ENCODE results near the gene BCL2.

BCL2 gene

DNA sequence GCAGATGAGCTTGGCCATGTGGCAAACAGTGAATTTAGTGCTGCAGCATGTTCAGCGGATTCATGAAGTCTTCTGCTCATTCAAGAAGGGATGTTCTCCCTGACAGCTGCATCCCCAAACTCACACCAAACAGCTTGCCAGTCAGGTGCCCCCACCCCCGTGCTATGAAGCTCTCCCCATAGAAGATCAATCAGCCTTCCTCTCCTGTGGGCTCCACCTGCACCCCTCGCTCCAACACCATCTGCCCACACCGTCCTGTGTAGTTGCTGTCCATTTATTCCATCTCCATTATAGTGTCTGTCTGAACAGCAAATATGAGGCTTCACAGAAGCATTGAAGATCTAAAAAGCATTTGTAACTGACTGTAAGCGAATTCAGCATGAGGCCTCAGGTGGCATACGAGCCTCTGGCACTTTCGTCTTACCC is 218.9 kb downstream of the BCL2 start:
- TF ChIP-seq TAF1 (IDR thresholded peaks at IDR 0.05; ENCODE audit: low read depth), result no peak
- TF ChIP-seq TEAD4 (IDR thresholded peaks at IDR 0.05), result no peak
- TF ChIP-seq CREB1 (IDR thresholded peaks at IDR 0.05; ENCODE audit: low read depth), result no peak
- TF ChIP-seq, protein P1, sequence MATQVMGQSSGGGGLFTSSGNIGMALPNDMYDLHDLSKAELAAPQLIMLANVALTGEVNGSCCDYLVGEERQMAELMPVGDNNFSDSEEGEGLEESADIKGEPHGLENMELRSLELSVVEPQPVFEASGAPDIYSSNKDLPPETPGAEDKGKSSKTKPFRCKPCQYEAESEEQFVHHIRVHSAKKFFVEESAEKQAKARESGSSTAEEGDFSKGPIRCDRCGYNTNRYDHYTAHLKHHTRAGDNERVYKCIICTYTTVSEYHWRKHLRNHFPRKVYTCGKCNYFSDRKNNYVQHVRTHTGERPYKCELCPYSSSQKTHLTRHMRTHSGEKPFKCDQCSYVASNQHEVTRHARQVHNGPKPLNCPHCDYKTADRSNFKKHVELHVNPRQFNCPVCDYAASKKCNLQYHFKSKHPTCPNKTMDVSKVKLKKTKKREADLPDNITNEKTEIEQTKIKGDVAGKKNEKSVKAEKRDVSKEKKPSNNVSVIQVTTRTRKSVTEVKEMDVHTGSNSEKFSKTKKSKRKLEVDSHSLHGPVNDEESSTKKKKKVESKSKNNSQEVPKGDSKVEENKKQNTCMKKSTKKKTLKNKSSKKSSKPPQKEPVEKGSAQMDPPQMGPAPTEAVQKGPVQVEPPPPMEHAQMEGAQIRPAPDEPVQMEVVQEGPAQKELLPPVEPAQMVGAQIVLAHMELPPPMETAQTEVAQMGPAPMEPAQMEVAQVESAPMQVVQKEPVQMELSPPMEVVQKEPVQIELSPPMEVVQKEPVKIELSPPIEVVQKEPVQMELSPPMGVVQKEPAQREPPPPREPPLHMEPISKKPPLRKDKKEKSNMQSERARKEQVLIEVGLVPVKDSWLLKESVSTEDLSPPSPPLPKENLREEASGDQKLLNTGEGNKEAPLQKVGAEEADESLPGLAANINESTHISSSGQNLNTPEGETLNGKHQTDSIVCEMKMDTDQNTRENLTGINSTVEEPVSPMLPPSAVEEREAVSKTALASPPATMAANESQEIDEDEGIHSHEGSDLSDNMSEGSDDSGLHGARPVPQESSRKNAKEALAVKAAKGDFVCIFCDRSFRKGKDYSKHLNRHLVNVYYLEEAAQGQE (IDR thresholded peaks at IDR 0.05; ENCODE audit: low read depth), result no peak
- no peak for TF ChIP-seq ZBTB7A (IDR thresholded peaks at IDR 0.05; ENCODE audit: low read depth)
- TF ChIP-seq RAD21 (IDR thresholded peaks at IDR 0.05; ENCODE audit: low read depth), result no peak
- no peak for TF ChIP-seq CEBPB (IDR thresholded peaks at IDR 0.05)
- TF ChIP-seq TCF12 (IDR thresholded peaks at IDR 0.05; ENCODE audit: low read depth), result no peak
- TF ChIP-seq FOXM1 (IDR thresholded peaks at IDR 0.05; ENCODE audit: borderline replicate concordance, low read depth), result no peak
- TF ChIP-seq, protein P2, sequence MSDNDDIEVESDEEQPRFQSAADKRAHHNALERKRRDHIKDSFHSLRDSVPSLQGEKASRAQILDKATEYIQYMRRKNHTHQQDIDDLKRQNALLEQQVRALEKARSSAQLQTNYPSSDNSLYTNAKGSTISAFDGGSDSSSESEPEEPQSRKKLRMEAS (IDR thresholded peaks at IDR 0.05), result no peak
- no peak for TF ChIP-seq YY1 (IDR thresholded peaks at IDR 0.05; ENCODE audit: low read depth)
- TF ChIP-seq, protein P3, sequence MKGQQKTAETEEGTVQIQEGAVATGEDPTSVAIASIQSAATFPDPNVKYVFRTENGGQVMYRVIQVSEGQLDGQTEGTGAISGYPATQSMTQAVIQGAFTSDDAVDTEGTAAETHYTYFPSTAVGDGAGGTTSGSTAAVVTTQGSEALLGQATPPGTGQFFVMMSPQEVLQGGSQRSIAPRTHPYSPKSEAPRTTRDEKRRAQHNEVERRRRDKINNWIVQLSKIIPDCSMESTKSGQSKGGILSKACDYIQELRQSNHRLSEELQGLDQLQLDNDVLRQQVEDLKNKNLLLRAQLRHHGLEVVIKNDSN (IDR thresholded peaks at IDR 0.05), result no peak
- no peak for TF ChIP-seq EGR1 (IDR thresholded peaks at IDR 0.05)
- TF ChIP-seq NFIC (IDR thresholded peaks at IDR 0.05), result no peak
- TF ChIP-seq EP300 (IDR thresholded peaks at IDR 0.05; ENCODE audit: borderline replicate concordance), result no peak

DNA sequence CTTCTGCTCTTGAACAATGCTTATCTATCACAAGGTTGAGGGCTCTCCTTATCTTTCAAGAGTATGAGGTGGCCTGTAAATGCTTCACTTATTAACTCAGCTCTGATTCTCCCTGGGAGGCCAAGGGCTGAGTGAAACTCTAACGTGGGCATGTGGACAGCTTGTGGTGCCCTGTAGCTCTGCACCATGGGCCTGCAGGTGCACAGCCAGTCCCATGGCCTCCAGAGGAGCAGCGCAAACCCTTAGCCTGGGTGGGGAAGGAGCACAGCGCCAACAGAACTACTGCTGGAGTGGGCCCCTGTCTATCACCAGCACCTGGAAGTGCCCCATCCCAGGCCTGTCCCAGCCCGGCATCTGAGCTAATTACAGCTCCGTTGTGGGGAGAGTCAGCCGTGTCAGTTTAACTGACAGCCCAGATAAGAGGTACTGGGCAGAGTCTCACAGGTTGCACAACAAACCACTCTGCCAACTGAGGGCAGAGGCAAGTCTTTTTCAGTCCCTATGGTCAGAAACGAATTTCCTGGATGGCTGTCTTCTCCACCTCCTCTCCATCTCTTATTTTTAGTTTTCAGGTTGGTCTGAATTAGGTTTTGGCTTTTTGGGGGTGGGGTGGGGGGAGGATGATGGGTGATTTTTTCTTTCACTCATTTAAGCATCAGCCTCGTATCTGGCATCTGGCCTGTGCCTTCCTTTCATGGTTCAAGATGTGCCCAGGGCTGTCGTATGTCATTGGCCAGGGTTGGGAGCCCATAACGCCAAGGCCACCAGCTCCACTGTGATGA is 219.5 kb downstream of the BCL2 start:
- TF ChIP-seq RAD21 (IDR thresholded peaks at IDR 0.05; ENCODE audit: low read depth) (no peak), NFIC (IDR thresholded peaks at IDR 0.05) (no peak), TCF12 (IDR thresholded peaks at IDR 0.05; ENCODE audit: low read depth) (no peak), ZBTB7A (IDR thresholded peaks at IDR 0.05; ENCODE audit: low read depth) (no peak), TEAD4 (IDR thresholded peaks at IDR 0.05) (no peak), EGR1 (IDR thresholded peaks at IDR 0.05) (no peak), FOXM1 (IDR thresholded peaks at IDR 0.05; ENCODE audit: borderline replicate concordance, low read depth) (no peak), TAF1 (IDR thresholded peaks at IDR 0.05; ENCODE audit: low read depth) (no peak), YY1 (IDR thresholded peaks at IDR 0.05; ENCODE audit: low read depth) (no peak), CREB1 (IDR thresholded peaks at IDR 0.05; ENCODE audit: low read depth) (no peak), CEBPB (IDR thresholded peaks at IDR 0.05) (no peak), EP300 (IDR thresholded peaks at IDR 0.05; ENCODE audit: borderline replicate concordance) (no peak)
- TF ChIP-seq, protein P2 (IDR thresholded peaks at IDR 0.05), result no peak
- TF ChIP-seq, protein P3 (IDR thresholded peaks at IDR 0.05), result no peak
- TF ChIP-seq, protein P1 (IDR thresholded peaks at IDR 0.05; ENCODE audit: low read depth), result no peak

DNA sequence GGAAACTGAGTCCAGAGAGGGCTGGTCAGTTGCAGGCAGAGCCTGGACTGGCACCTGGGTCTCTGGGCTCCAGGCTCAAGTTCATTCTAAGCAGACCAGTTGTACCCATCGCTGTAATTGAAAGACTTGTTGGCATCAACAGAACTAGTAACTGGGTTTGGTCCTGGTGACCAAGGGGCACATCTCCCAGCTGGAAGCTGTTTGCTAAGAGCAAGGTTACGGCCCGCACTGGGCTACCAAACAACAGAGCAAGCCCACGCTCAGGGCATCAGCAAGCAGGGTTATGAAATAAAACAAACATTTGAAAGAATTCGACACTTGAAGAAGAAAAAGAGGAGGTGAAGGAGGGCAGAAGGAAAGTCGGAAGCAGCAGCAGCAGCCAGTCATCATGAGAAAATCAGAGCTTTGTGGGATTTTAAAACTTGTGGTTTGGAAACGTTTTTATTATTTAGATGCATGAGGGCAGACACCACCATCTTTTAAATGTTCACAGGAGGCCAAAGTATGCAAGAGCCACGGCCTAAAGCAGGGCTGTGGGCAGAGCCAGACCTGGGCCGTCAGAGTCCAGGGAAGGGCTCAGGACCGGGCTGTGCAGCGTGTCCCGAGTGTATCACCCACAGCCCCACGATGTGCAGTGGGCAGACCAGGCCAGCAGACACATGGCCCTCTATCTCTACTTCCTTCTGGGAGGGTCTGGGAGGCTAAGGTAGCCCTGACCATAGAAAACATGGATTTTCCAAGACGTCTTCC is 220.3 kb downstream of the BCL2 start:
- TF ChIP-seq, protein P3 (IDR thresholded peaks at IDR 0.05), result no peak
- TF ChIP-seq, protein P1 (IDR thresholded peaks at IDR 0.05; ENCODE audit: low read depth), result no peak
- TF ChIP-seq, protein P2 (IDR thresholded peaks at IDR 0.05), result no peak
- TF ChIP-seq ZBTB7A (IDR thresholded peaks at IDR 0.05; ENCODE audit: low read depth) (no peak), EGR1 (IDR thresholded peaks at IDR 0.05) (no peak), CREB1 (IDR thresholded peaks at IDR 0.05; ENCODE audit: low read depth) (no peak), NFIC (IDR thresholded peaks at IDR 0.05) (no peak), EP300 (IDR thresholded peaks at IDR 0.05; ENCODE audit: borderline replicate concordance) (no peak), FOXM1 (IDR thresholded peaks at IDR 0.05; ENCODE audit: borderline replicate concordance, low read depth) (no peak), TEAD4 (IDR thresholded peaks at IDR 0.05) (no peak), RAD21 (IDR thresholded peaks at IDR 0.05; ENCODE audit: low read depth) (no peak), TCF12 (IDR thresholded peaks at IDR 0.05; ENCODE audit: low read depth) (no peak), YY1 (IDR thresholded peaks at IDR 0.05; ENCODE audit: low read depth) (no peak), CEBPB (IDR thresholded peaks at IDR 0.05) (no peak), TAF1 (IDR thresholded peaks at IDR 0.05; ENCODE audit: low read depth) (no peak)

Data from Ishikawa (cell line).